ENCODE results near the gene KCNQ1OT1. TPM values are rescaled to one million over a fixed set of nuclear protein-coding genes. Genes with fewer than 3 reads are reported as not detected.
A peak's percentile ranks its signal among the peaks of the same experiment; 100 is the strongest.

Gene KCNQ1OT1
- total RNA-seq, 1 experiment from 2014 or later, result 1.2 TPM

- no peak for TF ChIP-seq CTCF (conservative IDR thresholded peaks at IDR 0.05)
- no peaks in the 10 kb centered on the region for H3K9me3 Mint-ChIP-seq
- no peak overlapping the region for H2BK20ac ChIP-seq (ENCODE audit: low read depth, low read length, poor library complexity, severe bottlenecking)
- H2BK5ac ChIP-seq (ENCODE audit: insufficient read length, low read length), result no peak overlapping the region
- H3K9me3 ChIP-seq (ENCODE audit: control insufficient read depth, low read depth, low read length), result no peaks in the 10 kb centered on the region
- no peak overlapping the region for H2AK5ac ChIP-seq (ENCODE audit: insufficient read length, low read length)
- peak; percentile 27 for DNase-seq
- no peaks in the 10 kb centered on the region for H3K4me1 ChIP-seq (ENCODE audit: insufficient read depth, low read length)
- peaks cover 2 to 7% of the 10 kb centered on the region in 2 experiments; a peak in 2 of 4 replicates for H3K4me1 Mint-ChIP-seq
- peaks cover 63% of the 10 kb centered on the region for H3K27me3 Mint-ChIP-seq (ENCODE audit: low read depth)
- no CpG with 5 or more reads among the region's 17 CpGs for WGBS (ENCODE audit: extremely low coverage, insufficient read length, low lambda C conversion rate)
- no peak overlapping the region for H4K5ac ChIP-seq (ENCODE audit: insufficient read length, low read depth, low read length)
- no peak overlapping the region for H3K4me2 ChIP-seq (ENCODE audit: insufficient read depth, insufficient read length, low read length)
- no peak overlapping the region for H3K27ac ChIP-seq (ENCODE audit: insufficient read length, low read depth, low read length)
- H3K27ac Mint-ChIP-seq, result no peak overlapping the region; a peak in 1 of 7 replicates
- no peaks in the 10 kb centered on the region for H3K36me3 Mint-ChIP-seq (ENCODE audit: insufficient read depth in 1 of 3, low read depth in 3 of 3)
- H3K27me3 ChIP-seq (ENCODE audit: insufficient read depth, low read length), result no peaks in the 10 kb centered on the region; the same call in 1 of the 2 replicates
- no peak overlapping the region for H3K23ac ChIP-seq (ENCODE audit: insufficient read length, low read depth, low read length)
- H3K9ac ChIP-seq (ENCODE audit: extremely low read depth, insufficient read length, low read length), result no peak overlapping the region
- H4K91ac ChIP-seq (ENCODE audit: insufficient read length, low read depth, low read length), result no peak overlapping the region
- H3K56ac ChIP-seq (ENCODE audit: insufficient read length, low read depth, low read length), result no peak overlapping the region
- no peak overlapping the region for H4K8ac ChIP-seq (replicated peaks; ENCODE audit: insufficient read length, low read depth, low read length)
- H3T11ph ChIP-seq (ENCODE audit: low read length), result no peak overlapping the region
- no peaks in the 10 kb centered on the region for H3K79me1 ChIP-seq (ENCODE audit: insufficient read depth, low read depth, low read length, poor library complexity, severe bottlenecking)
- no peak overlapping the region for H2BK120ac ChIP-seq (ENCODE audit: low read depth, low read length, poor library complexity, severe bottlenecking)
- no peak overlapping the region for H3K18ac ChIP-seq (ENCODE audit: insufficient read length, low read depth, low read length)
- H2AFZ ChIP-seq (ENCODE audit: low read length), result no peak overlapping the region
- H3K4me3 Mint-ChIP-seq, result no peak overlapping the region
- no peaks in the 10 kb centered on the region for H3K23me2 ChIP-seq (ENCODE audit: insufficient read length, low read depth, low read length, poor library complexity, severe bottlenecking)
- H2BK15ac ChIP-seq (ENCODE audit: low read depth, low read length), result no peak overlapping the region
- H3K79me2 ChIP-seq (ENCODE audit: insufficient read depth, low read length), result no peaks in the 10 kb centered on the region
- no peak overlapping the region for H3K14ac ChIP-seq (ENCODE audit: insufficient read depth, low read length)
- no peaks in the 10 kb centered on the region for H4K20me1 ChIP-seq (ENCODE audit: control insufficient read depth, insufficient read depth, insufficient read length)
- no peak overlapping the region for H2BK12ac ChIP-seq (ENCODE audit: insufficient read length, low read depth, low read length)
- H3K4ac ChIP-seq (ENCODE audit: low read depth, low read length), result no peak overlapping the region
Measured at GRCh38 chr11:2579315-2580060, 120.3 kb downstream of the KCNQ1OT1 start.
